Caki2 (cell line): ENCODE results near the gene KLHL26. TPM values are rescaled to one million over a fixed set of nuclear protein-coding genes. Genes with fewer than 3 reads are reported as not detected.
"Not testable (repeated sequence)": the region's sequence is repeated elsewhere in the genome, so short reads cannot be mapped to it uniquely, and the experiment has no call there.

Experiments used
- DNase-seq: peaks from one replicate; pipeline ENCODE4 v3.0.0-alpha.2; 2015; ENCODE audit warnings: low read depth
- in situ Hi-C: cut with HindIII; loops from 2 replicates; pipeline ENCODE4 v1.10.0; 2016; ENCODE audit warnings: low sequenced_read_pairs, low pct_unique_long_range_greater_than_20kb, mixed read lengths
- total RNA-seq: library from RNA; depleted of rRNA; stranded (reverse); fragments of >200 nt; shearing (Covaris generic); gene quantifications from 2 replicates; pipeline ENCODE4 v1.2.3, GENCODE V29; 2014; ENCODE audit warnings: low replicate concordance

KLHL26 gene
- total RNA-seq, 1 experiment from 2014 or later: 11.2 TPM

DNA sequence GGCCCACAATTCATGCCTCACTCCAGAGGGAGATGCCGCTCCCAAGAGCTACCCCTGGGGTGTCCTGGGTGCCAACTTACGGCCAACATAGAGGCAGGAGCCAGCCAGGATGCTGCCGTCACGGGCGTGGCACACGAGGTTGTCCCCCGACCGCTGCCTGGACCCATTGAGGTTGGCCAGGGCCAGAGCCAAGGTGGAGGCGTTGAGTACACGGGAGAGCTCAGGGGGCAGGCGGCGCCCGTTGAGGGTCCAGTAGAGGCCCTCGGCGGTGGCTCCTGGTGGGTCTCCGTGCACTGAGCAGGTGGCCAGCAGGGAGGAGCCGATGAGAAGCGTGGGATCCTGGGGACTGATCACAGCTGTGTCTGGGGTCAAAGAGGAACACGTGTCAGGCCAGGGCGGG lies 37.3 kb upstream of the KLHL26 start:
- no peak for DNase-seq
- in situ Hi-C loops: no loop called here

DNA sequence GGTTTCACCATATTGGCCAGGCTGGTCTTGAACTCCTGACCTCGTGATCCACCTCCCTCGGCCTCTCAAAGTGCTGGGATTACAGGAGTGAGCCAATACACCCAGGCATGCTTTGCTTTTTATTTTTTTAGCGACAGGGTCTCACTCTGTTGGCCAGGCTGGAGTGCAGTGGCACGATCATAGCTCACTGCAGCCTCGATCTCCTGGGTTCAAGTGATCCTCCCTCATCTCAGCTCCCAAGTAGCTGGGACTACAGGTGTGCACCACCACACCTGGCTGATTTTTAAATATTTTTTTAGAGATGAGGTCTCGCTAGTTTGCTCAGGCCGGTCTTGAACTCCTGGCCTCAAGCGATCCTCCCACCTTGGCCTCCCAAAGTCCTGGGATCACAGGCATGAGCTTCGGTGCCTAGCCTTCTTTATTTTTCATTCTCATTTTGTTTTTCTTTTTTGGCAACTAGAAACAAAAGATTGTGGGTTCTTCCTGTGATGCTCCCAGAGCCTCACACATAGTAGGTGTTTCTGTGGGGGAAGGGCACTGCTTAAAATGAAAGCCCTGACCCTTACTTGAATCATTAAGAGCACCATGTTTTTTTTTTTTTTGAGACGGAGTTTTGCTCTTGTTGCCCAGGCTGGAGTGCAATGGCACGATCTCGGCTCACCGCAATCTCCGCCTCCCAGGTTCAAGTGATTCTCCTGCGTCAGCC lies 36.0 kb upstream of the KLHL26 start:
- in situ Hi-C loops, DNase-seq: not testable (repeated sequence)

DNA sequence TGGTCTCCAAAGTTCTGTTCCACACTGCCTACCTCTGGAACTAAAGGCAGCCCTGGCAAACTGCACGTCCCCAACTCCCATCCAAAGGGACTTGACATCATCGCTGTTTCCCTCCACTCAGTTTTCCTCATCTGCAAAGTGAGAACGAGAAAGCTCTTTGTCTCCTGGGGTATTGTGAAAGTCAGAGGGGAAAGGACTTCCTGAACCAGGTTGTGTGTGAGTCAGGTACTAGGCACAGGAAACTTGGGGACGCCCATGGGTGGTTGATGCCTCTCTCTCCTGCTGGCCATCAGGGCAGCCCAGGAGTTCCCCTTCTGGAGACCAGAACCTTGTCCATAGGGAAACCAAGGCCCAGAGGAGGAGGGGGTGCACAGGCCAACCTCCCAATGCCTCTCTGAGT lies 35.0 kb upstream of the KLHL26 start:
- DNase-seq: no peak
- in situ Hi-C loops: no loop called here

DNA sequence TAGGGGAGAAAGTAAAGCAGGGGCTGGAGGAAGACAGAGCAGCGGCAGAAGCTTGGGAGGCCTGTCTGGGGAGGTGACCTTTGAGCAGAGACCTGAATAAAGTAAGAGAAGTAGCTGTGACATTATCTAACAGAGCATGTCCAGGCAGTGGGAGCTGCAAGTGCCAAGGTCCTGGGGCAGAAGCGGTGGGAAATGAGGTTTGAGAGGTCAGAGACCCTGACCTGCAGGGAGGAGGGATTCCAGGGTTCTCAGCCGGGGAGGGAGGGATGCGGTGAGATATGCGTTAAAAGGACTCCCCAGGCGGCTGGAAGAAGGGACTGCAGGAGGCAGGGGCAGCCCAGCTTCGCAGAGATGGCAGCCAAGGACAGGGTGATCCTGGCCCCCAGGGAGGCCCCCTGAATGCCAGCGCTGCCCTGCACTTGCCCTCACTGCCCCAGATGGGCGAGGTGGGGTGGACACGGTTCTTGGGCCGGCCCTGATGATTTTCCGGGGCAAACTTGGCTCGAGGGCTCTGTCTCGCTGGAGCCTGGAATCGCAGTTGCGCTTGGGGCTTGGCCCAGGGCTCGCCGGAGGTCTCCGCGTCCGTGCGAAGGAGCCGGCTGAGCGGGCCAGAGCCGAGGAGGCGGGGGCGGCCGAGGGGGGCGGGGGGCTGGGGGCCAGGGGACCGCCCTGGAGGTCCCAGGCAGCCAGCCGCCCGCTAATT lies 33.4 kb upstream of the KLHL26 start:
- in situ Hi-C loops: no loop called here

DNA sequence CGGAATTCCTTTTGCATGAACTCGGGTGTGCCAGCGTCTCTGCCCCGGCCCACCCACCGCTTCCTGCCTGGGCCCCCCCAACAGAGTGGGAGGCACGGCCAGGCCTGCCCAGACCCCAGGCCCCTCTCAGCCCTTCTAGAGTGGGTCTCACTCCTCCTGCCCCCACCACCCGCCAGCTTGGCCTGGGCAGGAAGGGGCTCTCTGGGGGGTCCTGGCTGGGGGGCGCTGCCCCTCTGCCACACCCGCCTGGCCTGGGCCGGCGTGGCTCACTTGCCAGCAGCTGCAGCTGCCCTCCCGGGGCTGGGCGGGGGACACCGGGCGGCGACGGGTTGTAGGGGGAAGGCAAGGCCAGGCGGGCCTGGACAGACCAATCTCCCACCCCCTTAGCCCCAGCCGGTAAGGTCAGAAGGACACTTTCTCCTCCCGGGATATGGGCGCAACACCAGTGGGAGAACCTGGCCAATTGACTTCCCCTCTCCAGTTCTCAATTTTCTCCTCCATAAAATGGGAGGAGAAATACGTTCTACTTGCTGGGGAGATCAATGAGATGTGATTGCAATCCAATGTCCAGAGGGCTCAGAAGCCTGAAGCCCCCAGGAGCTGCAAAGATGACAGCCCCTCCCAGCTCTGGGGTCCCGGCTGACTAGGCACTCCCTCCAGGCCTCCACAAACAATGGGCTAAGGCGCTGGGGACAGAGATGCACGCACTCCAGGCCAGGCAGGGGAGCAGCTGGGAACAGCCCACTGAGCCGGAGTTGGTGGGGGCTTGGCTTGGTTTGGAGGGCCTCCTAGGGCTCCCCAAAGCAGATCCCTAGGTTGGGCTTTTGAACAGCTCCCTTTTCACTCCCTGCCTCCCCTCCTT lies 32.6 kb upstream of the KLHL26 start:
- DNase-seq: no peak
- in situ Hi-C loops: no loop called here

More for the DNA sequence above, 33.4 kb upstream of the KLHL26 start:
- no peak for DNase-seq

DNA sequence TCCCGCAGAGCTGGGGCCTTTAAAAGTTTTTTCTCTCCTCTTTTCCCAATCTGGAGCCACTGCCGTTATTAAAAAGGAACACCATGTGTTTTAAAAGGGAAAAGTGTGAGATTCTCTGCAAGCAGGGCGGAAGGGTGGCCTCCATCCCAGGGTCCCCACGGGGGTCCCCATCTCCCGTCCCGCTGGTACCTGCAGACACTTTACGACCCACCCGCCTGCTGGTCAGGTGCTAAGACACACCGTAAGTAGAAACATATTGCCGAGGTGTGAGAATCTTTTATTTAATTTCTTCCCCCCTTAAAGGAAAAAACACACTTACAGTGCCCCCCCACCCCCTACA lies 32.0 kb upstream of the KLHL26 start:
- DNase-seq: no peak
- in situ Hi-C loops: no loop called here

DNA sequence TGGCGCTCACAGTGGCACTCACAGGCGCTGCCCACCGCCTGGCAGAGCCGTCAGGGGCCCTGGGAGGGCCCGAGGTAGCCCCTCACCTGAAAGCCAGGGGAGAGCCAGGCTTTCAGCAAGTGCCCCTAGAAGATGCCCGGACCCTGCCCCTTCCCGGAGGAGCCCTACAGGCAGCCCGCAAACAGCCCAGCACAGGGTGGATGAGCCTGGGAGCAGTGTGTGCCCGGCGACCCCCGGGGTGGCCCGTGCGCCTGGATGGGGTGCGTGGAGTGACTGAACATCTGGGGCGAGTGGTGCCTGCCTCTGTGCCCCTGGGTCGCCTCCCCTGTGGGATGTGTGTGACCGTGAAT lies 31.7 kb upstream of the KLHL26 start:
- in situ Hi-C loops: no loop called here
- DNase-seq: no peak

DNA sequence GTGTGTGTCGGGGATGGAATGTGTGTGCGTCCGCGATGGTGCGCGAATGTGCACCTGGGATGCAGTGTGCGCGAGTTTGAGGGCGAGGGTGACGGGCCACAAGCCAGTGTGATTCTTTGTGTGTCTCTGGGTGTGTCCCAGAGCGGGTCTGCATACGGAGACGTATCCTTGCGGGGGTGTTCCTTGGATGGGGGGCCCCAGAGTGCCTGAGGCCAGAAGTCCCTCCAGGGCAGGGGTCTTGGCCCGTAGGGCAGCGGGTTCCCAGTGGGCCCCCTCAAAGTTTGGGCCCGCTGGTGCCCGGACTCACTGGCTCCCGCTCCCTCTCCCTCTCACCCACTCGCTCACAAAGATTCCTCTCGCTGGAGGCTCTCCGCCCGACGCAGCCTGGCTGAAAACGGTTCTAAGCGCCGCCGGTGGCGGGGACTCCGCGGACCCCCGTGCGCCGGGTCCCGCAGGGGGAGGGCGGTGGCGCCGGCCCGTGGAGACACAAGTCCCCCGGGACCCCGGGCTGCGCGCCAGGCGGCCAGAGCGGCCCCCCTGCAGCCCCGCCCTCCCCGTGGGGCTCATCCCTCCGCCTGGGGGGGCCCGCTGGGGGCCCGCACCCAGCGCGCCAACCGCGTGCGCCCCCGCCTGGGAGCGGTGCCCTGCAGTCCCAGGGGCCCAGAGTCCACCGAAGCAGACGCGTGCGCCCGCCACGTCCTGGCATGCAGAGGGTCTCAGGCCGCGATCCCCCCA lies 31.1 kb upstream of the KLHL26 start:
- in situ Hi-C loops: no loop called here
- no peak for DNase-seq

DNA sequence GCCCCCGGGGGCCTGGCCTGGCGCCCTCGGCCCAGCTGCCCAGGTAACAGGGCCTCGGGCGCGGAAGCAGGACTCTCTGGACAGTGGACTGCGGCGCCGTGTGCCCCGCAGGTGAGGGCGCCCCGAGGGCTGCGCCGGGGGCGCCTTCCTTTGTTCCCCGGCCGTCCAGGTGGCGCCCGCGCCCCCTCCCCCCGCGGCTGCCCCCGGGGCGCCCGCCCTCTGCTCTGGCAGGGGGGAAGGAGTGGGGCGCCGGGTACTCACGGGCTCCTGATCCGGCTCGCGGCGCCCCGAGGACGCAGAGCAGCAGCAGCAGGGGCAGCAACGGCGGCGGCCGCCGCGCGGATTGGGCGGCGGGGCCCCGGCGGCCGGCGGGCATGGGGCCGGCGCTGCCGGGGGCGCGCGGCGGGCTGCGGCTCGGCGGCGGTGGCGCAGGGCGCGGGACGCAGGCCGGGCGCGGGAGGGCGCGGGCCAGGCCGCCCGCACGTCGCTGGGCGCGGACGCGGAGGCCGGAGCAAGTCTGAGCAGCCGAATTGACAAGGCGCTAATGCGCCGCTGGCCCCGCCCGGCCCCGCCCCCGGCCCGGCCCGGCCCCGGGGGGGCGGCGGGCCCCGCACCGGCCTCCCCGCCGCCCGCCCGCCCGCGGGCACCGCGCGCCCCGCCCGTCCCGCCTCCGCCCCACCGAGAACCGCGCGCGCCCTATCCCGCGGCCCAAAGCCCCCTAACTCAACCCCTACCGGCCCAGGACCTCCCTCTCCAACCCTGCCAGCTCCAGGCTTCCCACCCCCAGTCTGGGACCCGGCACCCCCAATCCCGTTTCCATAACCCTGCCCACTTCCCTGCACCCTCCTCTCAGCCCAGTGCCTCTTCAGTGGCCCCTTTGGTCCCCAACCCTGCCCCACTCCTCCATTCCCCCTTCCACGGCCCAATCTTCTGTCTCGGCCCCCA lies 30.3 kb upstream of the KLHL26 start, which contains the start of gene CRLF1:
CRLF1 (minus strand) TSS at position 519 of the 945 bp plus-strand sequence; CDS start at position 376, 143 bp downstream.
- no peak for DNase-seq
- in situ Hi-C loops: no loop called here

DNA sequence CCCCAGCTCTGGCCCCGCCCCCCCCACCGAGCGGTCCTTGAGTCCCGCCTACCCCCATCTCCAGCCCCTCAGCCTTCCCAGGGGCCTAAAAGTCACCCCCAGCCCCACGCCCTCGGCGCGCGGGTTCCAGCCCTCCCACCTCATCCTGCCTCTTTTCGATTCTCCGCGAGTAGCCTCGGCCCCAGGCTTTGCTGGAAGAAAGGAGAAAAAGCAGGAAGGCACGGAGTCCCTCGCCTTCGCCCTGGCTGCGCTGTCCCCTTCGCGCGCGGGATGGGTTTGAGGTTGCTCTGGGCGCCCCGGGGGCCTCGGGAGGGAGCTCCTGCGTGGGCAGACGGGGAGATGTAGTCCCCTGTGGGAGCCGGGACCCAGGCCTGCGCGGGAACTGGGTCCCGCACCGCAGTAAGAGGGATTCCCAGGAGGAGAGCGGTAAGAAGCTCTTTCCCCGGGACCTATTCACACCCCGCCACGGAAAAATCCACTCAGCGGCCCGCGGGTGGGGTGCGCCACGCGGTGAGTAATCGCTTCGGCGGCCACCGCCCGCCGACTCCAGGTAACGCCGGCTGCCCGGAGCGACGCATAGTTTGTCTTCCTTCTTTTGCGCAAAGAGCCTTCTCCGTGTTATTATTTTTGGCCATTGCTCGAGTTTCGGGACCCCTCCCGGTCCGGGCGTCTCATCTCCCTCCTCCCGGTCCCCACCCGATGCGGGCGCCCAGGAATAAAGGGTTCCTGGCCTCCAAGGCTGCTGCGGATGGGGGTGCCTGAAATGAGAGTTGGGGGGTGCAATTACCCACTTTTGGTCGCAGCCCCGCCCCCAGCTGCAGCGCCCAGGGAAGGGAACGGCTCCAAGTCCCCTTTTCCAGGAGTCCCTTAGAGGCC lies 29.4 kb upstream of the KLHL26 start:
- in situ Hi-C loops: no loop called here
- no peak for DNase-seq

DNA sequence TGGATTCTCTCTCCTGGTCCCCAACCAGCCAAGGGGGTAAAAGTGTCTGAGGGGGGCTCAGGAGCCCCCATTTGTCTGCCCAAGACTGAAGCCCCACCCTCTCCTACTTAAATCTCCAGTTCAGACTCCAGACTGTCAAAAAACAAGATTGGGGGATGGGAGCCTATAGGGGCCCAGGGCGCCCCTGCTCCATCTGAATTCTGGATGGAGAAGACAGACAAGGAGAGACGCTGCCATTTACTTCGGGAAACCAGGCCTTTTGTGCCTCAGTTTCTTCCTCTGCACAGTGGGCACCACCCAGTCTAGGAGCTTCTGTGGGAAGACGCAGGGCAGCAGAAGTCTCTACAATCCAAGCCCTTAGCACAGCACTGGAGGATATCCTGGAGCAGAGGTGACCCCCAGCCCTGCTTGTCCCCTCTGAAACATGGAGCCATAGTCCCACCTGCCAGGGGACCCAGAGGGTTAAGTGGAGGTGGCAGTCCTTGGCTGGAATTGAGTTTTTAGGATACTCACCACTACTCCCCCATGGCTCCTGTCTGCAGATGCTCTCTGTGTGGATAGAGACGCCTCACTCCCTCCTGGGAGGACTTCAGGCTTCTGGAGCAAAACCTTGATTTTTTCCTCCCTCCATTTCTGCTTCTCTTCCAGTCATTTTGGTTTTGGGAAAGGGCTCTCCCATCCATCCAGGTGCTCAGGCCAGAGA lies 28.6 kb upstream of the KLHL26 start:
- no peak for DNase-seq
- in situ Hi-C loops: no loop called here

DNA sequence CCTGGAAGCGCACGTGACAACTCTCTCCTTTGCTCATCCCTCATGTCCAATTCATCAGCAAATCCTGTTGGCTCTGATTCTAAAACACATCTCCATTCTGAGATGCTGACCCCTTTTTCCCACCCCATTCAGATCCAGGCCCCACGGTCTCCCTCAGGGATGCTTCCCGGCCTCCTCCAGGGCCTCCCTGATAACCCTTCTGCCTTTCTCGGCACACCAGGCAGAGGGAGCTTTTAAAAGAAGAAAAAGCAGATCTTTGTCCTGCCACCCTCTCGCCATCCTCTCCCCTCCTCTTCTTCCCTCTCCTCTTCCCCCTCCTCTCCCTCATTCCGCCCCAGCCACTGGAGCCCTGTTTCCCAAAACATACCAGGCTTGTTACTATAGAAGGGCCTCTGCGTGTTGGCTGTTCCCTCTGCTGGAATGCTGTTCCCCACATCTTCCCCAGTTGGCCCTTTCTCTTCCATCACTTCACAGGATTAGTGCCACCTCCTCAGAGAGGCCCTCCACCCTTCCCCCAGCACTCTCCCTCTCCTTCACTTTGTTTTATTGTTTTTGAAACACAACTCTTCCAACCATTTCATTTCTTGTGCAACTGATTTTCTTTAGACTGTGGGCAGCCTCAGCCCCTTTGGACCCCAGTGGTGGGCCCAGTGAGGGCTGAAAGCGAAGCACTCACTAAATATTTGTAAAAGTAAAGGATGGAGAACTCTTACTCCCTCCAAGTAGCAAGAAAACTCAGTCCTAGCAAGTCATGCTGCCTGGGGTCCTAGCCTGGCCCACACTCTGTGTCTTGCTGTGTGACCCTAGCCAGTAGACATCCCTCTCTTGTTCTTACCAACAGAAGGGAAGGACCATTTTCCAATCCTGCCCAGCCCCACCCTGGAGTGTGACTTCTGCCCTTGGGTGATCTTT lies 27.8 kb upstream of the KLHL26 start:
- in situ Hi-C loops: no loop called here
- DNase-seq: no peak

DNA sequence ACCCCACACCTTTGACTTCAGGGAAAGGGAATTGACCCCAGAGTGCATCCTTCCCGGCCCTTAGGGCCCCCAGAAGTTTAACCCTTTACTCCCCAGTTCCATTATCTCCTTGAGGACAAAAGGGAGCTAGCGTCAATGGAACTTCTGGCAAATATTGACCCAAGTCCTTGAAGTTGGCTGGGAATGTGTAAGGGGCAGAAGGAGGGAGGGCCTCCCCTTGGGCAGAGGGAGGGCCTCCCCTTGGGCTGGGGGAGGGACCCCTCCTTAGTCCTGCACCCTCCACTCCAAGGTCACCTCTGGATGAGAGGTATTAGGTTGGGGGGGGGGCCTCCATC lies 27.1 kb upstream of the KLHL26 start:
- no peak for DNase-seq
- in situ Hi-C loops: no loop called here

DNA sequence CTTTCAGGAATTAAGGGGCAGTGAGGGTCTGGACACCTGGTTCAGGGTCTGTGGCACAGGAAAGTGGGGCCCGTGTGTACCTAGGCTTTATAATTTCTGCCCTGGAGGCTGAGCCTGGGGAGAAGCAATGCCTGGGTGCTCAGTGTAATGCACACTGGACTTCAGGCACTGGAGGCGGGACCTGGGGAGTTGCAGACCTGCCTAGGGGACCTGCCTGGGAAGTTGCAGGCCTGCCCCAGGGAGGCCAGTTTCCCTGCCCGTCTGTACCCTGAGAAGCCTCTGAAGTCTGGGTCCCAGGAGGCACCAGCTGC lies 26.6 kb upstream of the KLHL26 start:
- in situ Hi-C loops: no loop called here
- no peak for DNase-seq

DNA sequence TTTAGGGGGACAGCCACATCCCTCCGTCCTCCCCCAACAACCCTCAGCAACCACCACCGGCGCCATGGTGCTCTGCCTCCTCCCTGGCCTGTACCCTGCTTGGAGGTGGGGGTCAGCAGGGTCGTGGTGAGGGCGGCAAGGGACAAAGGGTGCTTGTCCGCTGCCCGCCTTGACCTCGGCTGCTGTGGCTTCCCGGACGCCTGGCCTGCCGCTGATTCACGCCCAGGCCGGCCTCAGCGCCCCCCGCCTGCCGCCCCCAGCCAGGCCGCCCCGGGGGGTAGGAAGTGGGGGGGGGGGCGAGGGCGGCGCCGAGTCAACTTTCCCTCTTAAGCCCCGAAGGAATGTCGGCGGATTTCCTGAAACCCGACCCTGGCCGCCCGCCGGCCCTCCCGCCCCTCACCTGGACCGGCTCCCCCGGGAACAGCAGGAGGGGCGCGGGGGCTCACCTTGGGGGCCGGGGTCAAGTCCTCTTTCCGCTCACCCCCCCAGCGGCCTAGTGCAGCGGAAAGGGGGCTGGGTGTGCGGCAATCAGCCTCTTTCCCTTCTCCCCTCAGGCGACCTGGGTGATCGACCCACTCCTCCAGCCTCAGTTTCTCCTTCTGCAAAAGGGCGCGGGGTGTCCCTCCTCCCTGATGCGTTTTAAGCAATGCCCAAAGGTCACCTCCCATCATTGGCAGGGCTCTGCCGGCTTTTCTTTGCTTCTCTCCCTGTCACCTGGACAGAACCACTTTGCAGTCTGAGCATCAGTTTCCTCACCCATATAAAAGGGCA lies 26.1 kb upstream of the KLHL26 start:
- DNase-seq: no peak
- in situ Hi-C loops: no loop called here
